Adrenal gland (tissue), 5 donors: Measurements from ENCODE around the gene TRIM38.

Source experiments
- CTCF ChIP-seq, 6 experiments: fragments of 450-650 bp in 4 of 6; fragments of 200-600 bp in 2 of 6; sonication (generic) in 1 of 6; IDR thresholded peaks; 1 replicate in 5 of 6; 2 replicates in 1 of 6; pipeline versions ENCODE4 v1.5.1 to v1.8.0; 2016 to 2021; ENCODE audit warnings: antibody characterized with exemption in 6 of 6, mild to moderate bottlenecking in 2 of 6, moderate library complexity in 1 of 6
- POLR2A ChIP-seq, 2 donors: fragments of 450-650 bp; IDR thresholded peaks; one replicate each; pipeline ENCODE4 v1.6.1; 2017; ENCODE audit warnings: antibody characterized with exemption in 2 of 2, mild to moderate bottlenecking in 2 of 2, moderate library complexity in 1 of 2
- donor health status: DM: no; HTN: no; CAD: no.

GRCh38 chr6:25935953-25936352 lies 26.6 kb upstream of the TRIM38 start:
- TF ChIP-seq CTCF (IDR thresholded peaks at IDR 0.05) (no peak), POLR2A (IDR thresholded peaks at IDR 0.05) (no peak)
